Measurements from ENCODE around the gene DST. TPM values are rescaled to one million over a fixed set of nuclear protein-coding genes. Genes with fewer than 3 reads are reported as not detected.

DST gene
- total RNA-seq, 1 experiment from 2014 or later, result 76.0 TPM

GRCh38 chr6:56491606-56492328 is 150.9 kb downstream of the DST start:
- Mint-ChIP-seq H3K4me3 (ENCODE audit: unreplicated experiment) (no peak overlapping the region), H3K27ac (ENCODE audit: unreplicated experiment) (no peak overlapping the region), H3K9me3 (ENCODE audit: unreplicated experiment) (no peaks in the 10 kb centered on the region), H3K27me3 (ENCODE audit: insufficient read depth, unreplicated experiment) (no peaks in the 10 kb centered on the region), H3K4me1 (ENCODE audit: low read depth, unreplicated experiment) (no peaks in the 10 kb centered on the region), H3K36me3 (ENCODE audit: insufficient read depth, unreplicated experiment) (peaks cover 25% of the 10 kb centered on the region)
- Histone ChIP-seq H3K36me3 (ENCODE audit: control insufficient read depth, insufficient read depth, low read length) (peaks cover 1% of the 10 kb centered on the region), H3K9me3 (no peaks in the 10 kb centered on the region), H3K4me1 (no peaks in the 10 kb centered on the region), H3K27me3 (replicated peaks; ENCODE audit: control insufficient read depth, insufficient read depth, low read length) (no peaks in the 10 kb centered on the region), H3K4me3 (ENCODE audit: low read depth, low read length) (no peak overlapping the region)
- ChIA-PET POLR2A (interaction anchor here (0.6 kb wide), 1 partner anchor 51 kb away, joined by 12 read pairs; no protein-coding TSS in a partner anchor), CTCF (no interaction called here)
- intact Hi-C loops (cut with micrococcal nuclease; ENCODE audit: unreplicated experiment), result loop anchor here (2.0 kb wide), 1 partner anchor 19 kb away; no protein-coding TSS in a partner anchor
- no peak for TF ChIP-seq CTCF (IDR thresholded peaks at IDR 0.05; ENCODE audit: insufficient read depth in 1 of 2, low read depth in 1 of 2, low read length in 1 of 2, severe bottlenecking in 1 of 2, unreplicated experiment in 1 of 2)
- DNase-seq, result no peak
- BruUV-seq (replicated peaks), result no TSS peak

- Mint-ChIP-seq H3K36me3 (ENCODE audit: insufficient read depth, unreplicated experiment) (peaks cover 30% of the 10 kb centered on the region), H3K4me3 (ENCODE audit: unreplicated experiment) (no peak overlapping the region), H3K27me3 (ENCODE audit: insufficient read depth, unreplicated experiment) (no peaks in the 10 kb centered on the region), H3K27ac (ENCODE audit: unreplicated experiment) (no peak overlapping the region), H3K4me1 (ENCODE audit: low read depth, unreplicated experiment) (no peaks in the 10 kb centered on the region), H3K9me3 (ENCODE audit: unreplicated experiment) (no peaks in the 10 kb centered on the region)
- Histone ChIP-seq H3K36me3 (ENCODE audit: control insufficient read depth, insufficient read depth, low read length) (peaks cover 2% of the 10 kb centered on the region), H3K4me3 (ENCODE audit: low read depth, low read length) (no peak overlapping the region), H3K4me1 (no peaks in the 10 kb centered on the region; the same call in 1 of the 2 replicates), H3K27me3 (replicated peaks; ENCODE audit: control insufficient read depth, insufficient read depth, low read length) (no peaks in the 10 kb centered on the region), H3K9me3 (no peaks in the 10 kb centered on the region)
- no TSS peak for BruUV-seq (replicated peaks)
- intact Hi-C loops (cut with micrococcal nuclease; ENCODE audit: unreplicated experiment), result loop anchor here (2.0 kb wide), 1 partner anchor 20 kb away; no protein-coding TSS in a partner anchor
- CTCF ChIA-PET, result no interaction called here
- no peak for DNase-seq
- POLR2A ChIA-PET, result no interaction called here
- no peak for TF ChIP-seq CTCF (IDR thresholded peaks at IDR 0.05; ENCODE audit: insufficient read depth in 1 of 2, low read depth in 1 of 2, low read length in 1 of 2, severe bottlenecking in 1 of 2, unreplicated experiment in 1 of 2)
Observed at GRCh38 chr6:56490993-56491392, 151.7 kb downstream of the DST start.

- Mint-ChIP-seq H3K36me3 (ENCODE audit: insufficient read depth, unreplicated experiment) (peaks cover 30% of the 10 kb centered on the region), H3K27me3 (ENCODE audit: insufficient read depth, unreplicated experiment) (no peaks in the 10 kb centered on the region), H3K27ac (ENCODE audit: unreplicated experiment) (no peak overlapping the region), H3K4me1 (ENCODE audit: low read depth, unreplicated experiment) (no peaks in the 10 kb centered on the region), H3K4me3 (ENCODE audit: unreplicated experiment) (no peak overlapping the region), H3K9me3 (ENCODE audit: unreplicated experiment) (no peaks in the 10 kb centered on the region)
- Histone ChIP-seq H3K4me3 (ENCODE audit: low read depth, low read length) (no peak overlapping the region), H3K27me3 (replicated peaks; ENCODE audit: control insufficient read depth, insufficient read depth, low read length) (no peaks in the 10 kb centered on the region), H3K36me3 (ENCODE audit: control insufficient read depth, insufficient read depth, low read length) (peaks cover 2% of the 10 kb centered on the region), H3K9me3 (no peaks in the 10 kb centered on the region), H3K4me1 (no peaks in the 10 kb centered on the region; the same call in 1 of the 2 replicates)
- CTCF ChIA-PET, result no interaction called here
- no TSS peak for BruUV-seq (replicated peaks)
- POLR2A ChIA-PET, result no interaction called here
- no peak for DNase-seq
- no peak for TF ChIP-seq CTCF (IDR thresholded peaks at IDR 0.05; ENCODE audit: insufficient read depth in 1 of 2, low read depth in 1 of 2, low read length in 1 of 2, severe bottlenecking in 1 of 2, unreplicated experiment in 1 of 2)
- intact Hi-C loops (cut with micrococcal nuclease; ENCODE audit: unreplicated experiment), result no loop called here
Observed at GRCh38 chr6:56489559-56489958, 153.1 kb downstream of the DST start.

All from Caco-2 (cell line).